GM18511 (cell line): ENCODE measurements around the gene MYO5B.
"Not testable (repeated sequence)": the region's sequence is repeated elsewhere in the genome, so short reads cannot be mapped to it uniquely, and the experiment has no call there.

Source experiments
- ATAC-seq: cut with Tn5 transposase; IDR thresholded peaks from one replicate; pipeline ENCODE4 v1.9.1; 2021; ENCODE audit warnings: mild to moderate bottlenecking, moderate library complexity; ENCODE audit not compliant: unreplicated experiment

MYO5B gene

DNA sequence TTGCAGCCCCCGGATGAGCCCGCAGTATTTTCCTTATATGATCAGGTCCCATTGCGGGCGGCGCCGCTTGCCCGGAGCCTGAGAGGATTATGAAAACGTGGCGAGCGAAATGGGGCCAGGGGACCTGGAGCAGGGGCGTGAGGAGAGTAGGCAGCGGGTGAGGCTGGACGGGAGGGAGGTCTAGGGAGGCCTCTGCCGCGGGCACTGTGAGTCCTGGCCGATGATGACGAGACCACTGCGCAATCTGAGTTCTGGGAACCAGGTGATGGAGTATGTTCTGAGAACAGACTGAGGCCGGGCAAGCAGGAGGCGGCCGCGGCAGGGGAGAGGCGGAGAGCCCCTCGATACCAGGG is 380.8 kb downstream of the MYO5B start:
- ATAC-seq, result peak; percentile 38

DNA sequence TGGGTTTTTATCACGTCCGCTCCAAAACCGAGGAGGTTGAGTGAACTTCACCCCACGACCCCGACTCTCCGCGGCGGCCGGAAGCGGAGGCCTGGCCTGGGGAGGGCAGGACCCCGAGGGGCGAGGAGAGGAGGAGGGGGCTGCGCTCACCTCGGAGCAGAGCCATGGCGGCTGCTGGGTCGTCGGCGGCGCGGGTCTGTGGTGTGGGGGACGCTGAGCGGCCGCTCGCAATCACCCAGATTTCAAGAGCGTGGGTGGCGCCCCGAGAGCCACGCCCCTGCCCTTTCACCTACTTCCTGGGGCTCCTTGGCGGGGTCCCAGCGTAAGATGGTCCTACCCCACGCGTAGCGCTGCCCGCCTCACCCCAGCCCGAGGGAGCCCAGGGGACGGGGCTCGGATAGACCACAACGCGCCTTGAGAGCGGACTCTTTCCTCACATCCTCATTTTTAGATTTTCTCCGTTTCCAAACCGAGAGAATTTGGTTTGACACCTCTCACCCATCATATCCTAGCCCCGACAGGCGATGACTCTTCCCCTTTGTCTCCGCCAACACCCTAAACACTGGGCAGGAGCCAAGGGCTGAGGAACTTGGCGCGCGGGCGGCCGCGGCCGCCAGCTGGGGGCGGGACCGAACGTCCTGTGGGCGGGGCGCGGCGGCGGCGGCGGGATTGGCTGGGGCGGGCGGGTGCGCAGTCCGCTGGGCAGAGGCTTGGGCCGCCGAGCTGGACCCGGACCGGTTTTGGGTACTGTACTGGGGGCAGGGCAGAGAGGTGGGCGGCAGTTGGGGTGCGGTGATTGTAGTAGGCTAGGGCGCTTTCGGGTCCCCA is 381.4 kb downstream of the MYO5B start, which contains the start of gene ACAA2:
TSS of gene ACAA2 (minus strand) at position 215 of the 828 bp plus-strand sequence. CDS start at position 166, 49 bp downstream.
- ATAC-seq, result peak; percentile 89

DNA sequence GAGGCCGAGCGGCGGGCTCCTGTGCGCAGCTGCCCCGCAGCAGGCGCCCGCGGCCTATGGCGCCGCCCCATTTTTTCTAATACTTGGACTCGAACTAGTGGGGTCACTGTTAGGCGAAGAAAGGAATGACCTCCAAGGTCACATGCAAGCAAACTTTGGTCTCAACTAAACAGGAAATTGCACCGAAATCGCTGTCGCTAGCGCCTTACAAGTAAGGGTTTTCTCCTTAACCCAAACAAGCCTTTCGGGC is 382.0 kb downstream of the MYO5B start:
- ATAC-seq, result peak; percentile 35

DNA sequence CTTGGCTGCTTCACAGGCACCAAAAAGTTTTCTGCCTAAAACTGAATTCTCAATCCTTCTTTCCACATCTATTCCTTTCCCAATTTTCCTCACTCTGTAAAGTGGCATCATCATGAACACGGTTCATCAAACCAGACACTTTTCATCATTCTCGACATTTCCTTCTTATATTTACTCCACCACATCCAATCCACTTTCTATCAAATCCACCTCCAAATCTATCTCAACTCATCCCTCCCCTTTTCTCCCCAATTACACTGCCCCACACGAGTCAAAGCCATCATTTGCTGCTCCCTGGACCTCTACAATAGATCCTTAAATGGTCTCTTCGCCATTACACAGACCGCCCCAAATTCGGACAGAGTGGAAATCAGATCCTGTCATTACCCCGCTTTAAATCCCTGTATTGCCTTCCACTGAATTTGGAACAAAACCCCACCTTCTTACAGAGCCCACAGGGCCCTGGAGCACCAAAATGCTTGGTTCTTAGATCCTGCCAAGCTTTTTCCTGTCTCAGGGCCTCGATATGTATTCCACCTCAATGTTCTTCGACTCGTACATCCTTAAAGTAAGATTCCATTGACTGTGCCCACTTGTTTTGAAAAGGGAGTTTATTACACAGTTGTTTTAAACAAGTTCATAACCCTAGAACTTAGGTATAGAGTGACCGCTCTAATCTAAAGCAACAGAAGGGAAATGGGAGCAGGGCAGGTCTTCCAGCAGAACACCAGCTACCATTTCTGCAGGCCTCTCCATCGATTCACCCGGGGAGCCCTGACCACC is 382.5 kb downstream of the MYO5B start:
- no peak for ATAC-seq

DNA sequence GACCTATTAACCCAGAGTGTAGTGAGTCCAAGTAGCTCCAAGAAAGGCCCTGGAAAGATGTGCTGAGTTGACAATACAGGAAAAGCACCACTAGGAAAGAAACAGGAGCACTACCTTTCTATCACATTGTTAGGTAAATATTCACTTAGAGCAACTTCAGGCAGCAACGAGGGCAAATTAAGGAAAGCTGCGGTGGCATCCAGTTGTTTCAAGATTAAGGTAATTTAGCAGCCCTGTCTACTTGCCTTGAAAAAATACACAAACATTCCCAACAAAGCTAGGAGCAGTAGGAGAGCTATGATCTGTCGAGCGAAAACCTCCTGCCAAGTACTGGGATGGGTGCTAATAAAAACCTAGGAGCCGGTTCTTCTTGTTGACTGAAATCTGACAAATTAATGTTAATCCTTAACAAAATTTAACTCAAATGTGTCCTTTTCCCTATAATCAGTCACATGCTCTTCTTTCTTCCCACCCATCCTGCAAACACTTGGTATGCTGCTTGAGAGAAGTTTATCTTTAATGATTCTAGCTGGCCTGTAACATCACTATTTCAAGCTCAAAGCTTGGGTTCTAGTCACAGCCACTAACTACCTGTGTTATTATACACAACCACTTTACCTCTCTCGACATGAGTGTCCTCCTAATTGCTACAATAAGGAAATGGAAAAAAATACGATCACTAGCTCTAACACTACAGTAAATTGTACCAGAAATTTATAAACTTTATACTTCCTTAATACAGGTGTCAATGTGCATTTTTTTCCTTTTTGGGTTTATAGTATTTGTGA is 383.6 kb downstream of the MYO5B start:
- ATAC-seq, result no peak

DNA sequence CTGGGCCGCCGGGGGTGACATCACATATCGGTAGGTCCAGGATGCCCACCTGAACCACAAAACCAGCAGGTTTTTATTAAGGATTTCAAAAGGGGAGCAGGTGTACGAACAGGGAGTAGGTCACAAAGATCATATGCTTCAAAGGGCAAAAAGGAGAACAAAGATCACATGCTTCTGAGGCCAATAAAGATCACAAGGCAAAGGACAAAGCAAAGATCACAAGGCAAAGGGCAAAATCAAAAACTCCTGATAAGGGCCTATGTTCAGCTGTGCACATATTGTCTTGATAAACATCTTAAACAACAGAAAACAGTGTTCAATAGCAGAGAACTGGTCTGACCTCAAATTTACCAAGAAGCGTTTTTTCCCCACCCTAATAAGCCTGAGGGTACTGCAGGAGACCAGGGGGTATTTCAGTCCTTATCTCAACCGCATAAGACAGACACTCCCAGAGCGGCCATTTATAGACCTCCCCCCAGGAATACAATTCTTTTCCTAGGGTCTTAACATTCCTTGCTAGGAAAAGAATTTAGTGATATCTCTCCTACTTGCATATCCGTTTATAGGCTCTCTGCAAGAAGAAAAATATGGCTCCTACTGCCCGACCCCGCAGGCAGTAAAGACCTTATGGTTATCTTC is 386.3 kb downstream of the MYO5B start:
- not testable (repeated sequence) for ATAC-seq

DNA sequence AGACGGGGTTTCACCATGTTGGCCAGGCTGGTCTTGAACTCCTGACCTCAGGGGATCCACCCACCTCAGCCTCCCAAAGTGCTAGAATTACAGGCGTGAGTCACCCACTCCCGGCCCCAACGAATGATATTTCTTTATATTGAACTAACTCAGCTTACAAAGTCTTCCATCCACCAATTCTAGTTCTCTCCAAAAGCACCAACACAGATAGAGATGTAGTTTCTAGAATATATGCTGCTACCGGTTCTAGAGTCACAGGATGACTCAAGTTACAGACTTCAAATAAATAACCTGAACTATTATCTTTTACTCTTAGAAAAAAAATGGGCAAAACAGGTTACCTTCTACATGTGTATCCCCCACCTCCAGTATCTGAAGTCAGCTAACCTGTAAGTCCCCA is 390.9 kb downstream of the MYO5B start:
- no peak for ATAC-seq

DNA sequence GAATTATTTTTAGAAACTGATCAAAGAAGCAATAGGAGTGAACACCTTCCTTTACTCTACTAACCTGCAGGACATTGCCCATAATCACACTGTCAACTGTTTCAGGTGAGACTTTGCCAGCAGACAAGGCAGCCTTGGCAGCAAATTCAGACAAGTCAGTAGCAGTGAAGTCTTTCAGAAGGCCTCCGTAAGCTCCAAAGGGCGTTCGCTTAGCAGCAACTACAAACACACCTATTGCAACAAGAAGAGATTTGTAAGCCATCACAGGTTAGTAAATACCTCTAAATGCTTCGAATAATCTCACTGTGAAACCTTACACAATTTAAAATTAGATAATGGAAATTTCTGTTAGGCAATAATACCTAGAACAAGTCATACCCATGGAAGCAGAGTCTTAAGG is 392.3 kb downstream of the MYO5B start:
- ATAC-seq, result no peak

DNA sequence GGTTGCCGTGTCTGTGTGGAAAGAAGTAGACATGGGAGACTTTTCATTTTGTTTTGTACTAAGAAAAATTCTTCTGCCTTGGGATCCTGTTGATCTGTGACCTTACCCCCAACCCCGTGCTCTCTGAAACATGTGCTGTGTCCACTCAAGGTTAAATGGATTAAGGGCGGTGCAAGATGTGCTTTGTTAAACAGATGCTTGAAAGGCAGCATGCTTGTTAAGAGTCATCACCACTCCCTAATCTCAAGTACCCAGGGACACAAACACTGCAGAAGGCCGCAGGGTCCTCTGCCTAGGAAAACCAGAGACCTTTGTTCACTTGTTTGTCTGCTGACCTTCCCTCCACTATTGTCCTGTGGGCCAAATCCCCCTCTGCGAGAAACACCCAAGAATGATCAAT is 394.5 kb downstream of the MYO5B start:
- ATAC-seq, result not testable (repeated sequence)

DNA sequence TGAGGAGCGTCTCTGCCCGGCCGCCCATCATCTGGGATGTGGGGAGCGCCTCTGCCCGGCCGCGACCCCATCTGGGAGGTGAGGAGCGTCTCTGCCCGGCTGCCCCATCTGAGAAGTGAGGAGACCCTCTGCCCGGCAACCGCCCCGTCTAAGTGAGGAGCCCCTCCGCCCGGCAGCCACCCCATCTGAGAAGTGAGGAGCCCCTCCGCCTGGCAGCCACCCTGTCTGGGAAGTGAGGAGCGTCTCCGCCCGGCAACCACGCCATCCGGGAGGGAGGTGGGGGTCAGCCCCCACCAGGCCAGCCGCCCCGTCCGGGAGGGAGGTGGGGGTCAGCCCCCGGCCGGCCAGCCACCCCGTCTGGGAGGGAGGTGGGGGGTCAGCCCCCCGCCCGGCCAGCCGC is 395.1 kb downstream of the MYO5B start:
- ATAC-seq, result not testable (repeated sequence)

DNA sequence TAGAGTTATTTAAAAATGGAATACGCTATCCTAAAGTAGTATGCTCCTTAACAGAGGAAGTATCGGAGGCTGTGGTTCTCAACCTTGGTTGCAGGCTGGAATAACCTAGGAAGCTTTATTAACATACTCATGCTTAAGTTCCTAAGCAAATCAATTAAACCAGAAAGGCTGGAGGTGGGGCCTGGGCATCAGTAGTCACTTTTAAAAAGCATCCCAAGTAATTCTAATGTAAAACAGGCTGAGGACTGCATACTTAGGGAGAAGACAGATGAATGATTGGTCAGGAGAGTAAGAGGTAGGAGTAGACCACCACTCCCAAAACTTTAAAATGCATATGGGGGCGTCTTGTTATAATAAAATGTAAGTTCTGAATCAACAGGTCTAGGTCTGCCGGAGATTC is 396.9 kb downstream of the MYO5B start:
- ATAC-seq, result no peak

DNA sequence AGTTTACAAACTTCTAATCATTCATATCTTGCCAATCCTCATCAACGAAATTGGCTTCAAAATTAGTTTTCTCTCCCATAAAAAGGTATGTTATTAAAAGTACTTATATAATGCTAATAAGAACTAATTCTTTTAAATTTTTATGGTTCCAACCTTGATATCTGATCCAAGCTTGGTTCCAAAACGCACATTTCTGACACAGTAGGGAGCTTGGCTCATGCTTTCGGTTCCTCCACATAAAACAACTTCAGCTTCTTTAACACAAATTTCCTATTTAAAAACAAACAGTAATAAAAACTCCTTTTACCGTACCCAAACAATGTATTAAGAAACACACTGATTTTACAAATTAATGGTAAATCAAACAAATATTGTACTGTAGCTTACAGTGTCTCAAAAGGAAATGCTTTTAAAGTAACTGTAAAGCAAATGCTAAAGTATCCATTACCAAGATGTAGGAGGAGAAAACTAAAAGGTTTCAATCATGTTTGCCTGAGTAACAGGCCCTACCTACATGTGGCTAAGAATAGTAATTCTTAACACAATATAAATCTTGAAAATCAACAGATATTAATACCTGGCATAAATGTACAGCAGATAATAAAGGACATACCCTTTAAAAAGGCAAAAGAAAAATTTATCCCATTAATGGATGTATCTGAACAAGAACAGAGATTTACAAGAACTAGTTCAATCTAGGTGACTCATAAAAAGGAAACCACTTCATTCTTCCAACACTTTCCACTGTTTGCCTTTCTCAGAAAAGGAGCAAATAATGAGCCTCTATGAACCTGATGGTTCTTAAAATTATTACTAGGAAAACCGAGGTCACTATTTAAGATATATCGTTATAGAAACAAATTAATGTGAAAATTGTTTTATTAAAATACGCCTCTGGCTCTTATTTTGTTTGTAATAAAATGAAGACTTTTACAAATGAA is 399.1 kb downstream of the MYO5B start:
- no peak for ATAC-seq

DNA sequence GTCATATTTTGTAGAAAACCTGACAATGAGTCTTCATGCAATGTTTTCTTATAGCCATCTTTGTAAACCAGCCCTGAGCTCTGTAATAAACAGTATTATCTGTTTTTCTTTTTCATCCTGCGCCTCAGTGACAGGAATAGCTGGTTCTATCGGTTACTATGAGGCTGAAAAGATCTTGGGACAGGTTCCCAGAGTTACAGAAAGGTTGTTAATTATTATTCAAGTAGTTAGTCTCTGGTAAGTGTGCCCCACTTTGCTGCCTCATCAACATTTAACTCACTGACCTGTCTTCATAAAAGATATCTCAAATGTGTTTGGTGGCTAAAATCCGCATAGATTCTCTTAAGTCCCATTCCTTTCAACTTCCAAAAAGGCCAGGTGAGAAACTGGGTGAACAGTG is 400.2 kb downstream of the MYO5B start:
- ATAC-seq, result no peak

DNA sequence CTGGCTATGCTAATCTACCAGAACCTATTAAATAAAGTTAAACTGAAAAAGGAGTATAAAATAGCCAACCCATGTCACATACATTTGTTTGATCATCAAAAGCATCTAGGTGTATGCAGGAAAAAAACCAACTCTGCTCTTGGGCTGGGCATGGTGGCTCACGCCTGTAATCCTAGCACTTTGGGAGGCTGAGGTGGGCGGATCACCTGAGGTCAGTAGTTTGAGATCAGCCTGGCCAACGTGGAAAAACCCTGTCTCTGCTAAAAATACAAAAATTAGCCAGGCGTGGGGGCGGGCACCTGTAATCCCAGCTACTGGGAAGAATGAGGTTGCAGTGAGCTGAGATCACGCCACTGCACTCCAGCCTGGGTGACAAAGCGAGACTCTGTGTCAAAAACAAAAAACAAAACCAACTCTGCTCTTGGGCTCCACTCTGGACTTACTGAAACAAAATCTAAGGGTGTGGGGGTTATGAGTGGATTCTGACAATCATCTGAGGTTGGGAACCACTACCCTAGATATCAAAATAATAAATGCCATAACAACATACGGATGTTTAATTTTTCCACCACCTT is 405.3 kb downstream of the MYO5B start:
- not testable (repeated sequence) for ATAC-seq

DNA sequence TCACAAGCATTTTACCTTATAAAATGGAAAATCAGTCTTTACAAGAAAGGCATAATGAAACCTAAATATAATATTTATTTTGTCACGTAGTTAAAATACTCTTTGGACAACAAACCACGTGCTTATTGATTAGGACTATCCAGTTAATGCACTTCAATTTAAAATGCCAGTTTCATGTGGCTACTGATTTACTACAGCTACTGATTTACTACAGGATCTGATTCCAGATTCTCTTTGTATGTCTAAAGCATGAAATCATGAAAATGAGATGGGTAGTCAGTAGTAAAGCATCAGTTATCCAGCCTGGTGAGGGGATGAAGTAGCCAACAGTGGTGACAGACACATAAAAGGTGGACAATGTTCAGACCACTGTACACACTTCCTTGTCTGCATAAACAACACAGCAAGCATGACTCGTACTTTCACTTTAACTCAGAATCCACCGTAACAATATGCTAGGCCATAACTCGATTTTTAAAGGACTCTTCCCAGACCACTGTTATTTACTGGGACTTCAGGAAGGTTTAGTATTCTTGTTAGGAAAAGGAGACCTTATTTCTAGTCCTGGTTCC is 406.5 kb downstream of the MYO5B start:
- ATAC-seq, result peak; percentile 66

DNA sequence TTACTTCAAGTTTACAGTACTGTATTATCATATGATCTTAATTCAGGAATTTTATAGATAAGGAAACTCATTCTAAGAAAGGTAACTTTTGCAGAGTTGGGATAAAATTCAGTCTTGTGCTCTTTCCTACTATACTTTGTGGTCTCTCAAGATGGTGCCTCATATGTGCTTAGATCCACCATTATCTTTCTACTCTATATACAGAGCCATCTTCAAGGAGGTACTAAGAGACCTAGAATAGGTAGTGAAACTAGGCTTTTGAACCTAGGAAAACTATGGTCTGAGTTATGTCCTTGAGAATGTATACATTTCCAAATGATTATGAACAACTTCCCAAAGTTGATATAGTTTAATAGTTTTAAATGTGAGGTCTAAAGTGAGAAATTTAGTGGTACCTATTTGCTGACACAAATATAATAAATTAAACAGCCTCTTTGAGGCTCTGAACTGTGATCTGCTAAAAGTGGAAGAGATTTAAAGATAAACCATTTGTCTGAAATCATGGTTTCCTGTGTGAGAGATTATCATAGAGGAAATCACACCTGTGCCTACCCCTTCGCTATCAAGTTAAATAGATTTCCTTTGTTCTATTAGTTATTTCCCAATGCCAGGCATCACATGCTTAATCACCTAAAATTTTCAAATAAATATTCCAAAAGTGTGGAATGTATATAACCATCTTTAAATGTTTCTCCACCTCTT is 408.8 kb downstream of the MYO5B start:
- no peak for ATAC-seq

DNA sequence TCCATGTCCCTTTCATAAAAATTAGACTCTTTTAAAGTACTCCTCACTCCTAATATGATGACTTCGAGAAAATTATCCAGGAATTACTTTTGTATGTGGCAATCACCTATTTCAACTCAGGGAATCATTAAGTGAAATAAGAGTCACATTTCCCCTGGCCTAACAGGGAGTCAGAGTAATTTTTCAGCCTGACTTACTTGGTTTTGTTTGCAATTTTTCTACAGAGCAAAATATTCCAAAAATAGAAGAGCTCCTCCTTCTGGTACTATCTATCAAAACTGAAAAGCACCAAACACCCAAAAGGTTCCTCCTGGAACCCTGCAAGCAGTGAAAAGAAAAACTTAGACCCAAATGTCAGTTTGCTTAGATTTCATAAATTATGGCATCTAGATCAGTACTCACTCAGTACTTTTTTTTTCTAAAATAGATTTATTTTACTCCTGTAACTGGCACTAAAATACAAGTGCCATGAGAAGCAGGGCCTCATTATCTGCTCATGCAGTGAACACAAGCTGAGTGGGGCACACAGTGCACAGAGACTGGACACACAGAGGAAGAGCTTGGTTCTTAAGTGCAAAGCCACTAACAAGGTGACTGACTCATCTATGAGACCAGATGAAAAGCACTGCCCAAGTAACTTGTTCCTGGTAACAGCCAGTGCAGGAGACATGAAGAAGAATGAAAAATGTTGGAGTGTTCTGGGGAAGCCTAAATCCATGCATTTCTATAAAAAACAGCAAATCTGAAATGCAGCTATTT is 410.3 kb downstream of the MYO5B start:
- no peak for ATAC-seq

DNA sequence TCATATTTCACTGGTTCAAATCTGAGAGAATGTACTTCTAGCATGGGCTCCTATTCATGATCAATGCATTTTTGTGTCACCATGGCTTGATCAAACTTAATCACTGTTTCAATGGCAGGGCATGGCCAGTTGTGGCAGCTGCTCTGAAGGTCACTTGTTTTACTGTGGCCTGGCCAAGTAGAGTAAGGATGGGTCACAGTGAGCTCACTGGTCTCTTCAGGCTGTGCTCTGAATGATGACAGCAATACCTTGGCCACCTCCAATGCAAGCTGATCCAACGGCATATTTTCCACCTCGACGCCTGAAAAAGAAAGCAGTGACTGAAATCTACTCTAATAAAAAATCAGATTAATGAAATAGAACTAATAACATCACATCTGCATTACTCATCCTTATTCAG is 411.3 kb downstream of the MYO5B start:
- ATAC-seq, result not testable (repeated sequence)
